KBM-7 (cell line): ENCODE measurements around the gene EBF3.
A peak's percentile ranks its signal among the peaks of the same experiment; 100 is the strongest.

Experiments used
- DNase-seq: peaks from one replicate; pipeline ENCODE4 v3.0.0-alpha.2; 2015
- in situ Hi-C: fragments of 300-500 bp; cut with MboI; formaldehyde crosslinking; loops from 2 replicates; pipeline ENCODE4 v1.14.3; 2020; ENCODE audit warnings: low sequenced_read_pairs, low pct_unique_long_range_greater_than_20kb, mixed read lengths

Gene EBF3

DNA sequence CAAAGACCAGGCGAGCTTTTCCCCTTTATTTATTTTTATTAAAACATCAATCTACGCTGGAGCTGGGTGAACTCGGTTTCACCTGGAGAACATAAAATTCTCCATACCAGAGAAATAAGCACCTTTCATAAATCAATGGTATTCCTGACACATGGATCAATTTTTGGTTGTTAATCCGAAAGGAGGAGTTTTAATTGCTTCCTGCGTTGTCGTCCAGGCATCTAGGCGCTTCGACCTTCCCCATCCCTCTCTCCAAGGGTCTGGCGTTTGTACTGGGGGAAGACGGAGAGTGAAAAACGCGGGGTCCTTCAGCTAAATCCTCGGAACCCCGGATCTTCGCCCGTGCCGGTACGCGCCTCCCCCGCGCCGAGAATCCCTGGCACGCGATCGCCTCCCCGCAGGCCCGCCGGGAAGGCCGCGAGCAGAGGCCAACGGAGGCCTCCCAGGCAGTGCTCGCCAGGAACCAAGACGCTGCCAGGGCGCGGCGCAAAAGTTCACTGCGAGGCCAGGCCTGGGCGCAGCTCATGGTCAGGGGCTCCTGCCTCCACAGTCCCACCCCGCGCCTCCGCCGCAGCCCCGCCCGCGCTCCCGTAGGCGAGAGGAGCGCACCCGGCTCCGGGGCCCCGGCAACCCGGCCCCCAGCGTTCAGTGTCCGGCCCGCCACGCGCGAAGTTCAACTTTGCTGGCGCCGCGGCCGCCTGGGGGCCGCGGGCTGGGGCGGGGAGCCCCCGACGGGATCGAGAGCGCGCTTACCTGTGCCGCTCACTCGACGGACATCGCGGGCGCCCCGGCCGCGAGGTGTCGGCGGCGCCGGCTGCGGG lies 8.3 kb upstream of the EBF3 start:
- DNase-seq, result no peak
- in situ Hi-C loops, result no loop called here

DNA sequence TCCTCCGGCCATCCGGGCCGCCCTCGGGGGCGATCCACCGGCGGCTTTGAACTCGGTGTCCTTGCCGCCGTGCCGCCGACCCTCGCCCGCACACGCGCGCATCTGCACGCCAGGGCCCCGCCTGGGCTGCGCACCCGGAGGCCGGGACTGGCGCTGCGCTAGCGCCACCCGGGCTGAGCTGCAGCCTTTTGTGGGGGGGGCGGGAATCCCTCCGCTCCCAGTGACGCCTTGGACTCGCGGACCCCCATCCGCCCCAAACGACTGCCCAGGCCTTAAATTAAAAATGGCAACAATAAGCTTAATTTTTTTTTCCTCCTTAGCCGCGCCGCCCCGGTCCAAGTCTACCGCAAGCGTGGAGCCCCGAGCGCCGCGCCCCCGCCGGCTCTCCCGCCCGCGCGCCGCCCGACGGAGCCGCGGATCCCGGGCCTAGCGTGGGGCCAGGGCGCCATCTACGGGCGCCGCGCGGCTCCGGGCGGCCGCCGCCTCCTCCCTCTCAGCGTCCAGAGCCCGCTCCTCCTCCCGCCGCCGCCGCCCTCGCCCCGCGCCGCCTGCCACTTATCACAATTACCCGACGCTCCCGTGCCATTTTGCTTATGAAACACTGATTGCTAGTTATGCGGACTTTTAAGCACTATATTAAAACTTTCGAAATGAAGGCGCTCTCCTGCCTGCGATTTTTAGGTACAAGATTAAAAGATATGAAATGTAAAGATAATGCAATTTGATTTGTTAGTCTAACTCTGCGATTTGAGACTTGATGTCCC lies 7.5 kb upstream of the EBF3 start:
- in situ Hi-C loops, result no loop called here
- peak; percentile 68 for DNase-seq

DNA sequence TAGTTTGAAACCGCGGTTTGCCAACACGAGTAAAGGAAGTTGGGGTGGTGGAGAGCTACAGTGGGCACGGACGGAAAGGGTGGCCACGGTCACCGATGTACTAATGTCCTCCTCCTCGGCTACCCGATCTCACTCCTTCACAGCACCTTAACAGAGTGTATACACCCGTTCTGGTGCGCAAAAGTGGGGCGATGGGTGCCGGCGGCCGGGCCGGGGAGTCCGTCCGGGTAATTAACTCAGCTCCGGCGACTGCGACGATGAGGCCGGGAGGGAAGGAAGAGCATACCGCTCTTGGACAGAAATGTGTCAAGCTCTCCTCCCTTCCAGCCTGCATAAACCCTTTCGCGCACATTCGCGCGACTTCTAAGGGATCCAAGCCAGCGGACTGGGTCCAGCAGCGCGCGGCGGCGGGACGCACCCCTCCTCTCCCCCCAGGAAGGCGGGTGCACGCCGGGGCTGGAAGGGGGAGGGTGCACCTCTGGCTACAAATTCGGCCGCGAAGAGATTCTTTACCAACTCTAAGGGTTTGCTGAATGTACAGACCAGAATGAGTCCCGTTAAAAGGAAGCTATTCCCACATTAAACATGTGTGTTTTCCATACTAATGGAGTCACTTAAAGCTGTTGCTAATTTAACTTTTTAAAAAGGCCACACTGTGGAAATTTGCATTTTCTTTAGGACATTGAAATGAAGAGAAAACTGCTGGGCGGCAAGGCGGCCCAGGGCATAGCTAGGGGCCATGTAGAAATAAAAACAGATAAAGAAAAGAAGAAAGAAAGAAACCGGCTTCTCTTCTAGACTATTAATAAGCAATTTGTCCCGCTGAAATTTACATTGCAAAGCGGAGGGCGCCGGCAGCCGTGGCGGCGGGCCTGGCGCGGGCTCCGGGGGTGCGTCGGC lies 6.6 kb upstream of the EBF3 start:
- in situ Hi-C loops, result no loop called here
- peak; percentile 14 for DNase-seq

- no peak for DNase-seq
- in situ Hi-C loops, result no loop called here
Observed at GRCh38 chr10:129969911-129970464, 5.9 kb upstream of the EBF3 start.

DNA sequence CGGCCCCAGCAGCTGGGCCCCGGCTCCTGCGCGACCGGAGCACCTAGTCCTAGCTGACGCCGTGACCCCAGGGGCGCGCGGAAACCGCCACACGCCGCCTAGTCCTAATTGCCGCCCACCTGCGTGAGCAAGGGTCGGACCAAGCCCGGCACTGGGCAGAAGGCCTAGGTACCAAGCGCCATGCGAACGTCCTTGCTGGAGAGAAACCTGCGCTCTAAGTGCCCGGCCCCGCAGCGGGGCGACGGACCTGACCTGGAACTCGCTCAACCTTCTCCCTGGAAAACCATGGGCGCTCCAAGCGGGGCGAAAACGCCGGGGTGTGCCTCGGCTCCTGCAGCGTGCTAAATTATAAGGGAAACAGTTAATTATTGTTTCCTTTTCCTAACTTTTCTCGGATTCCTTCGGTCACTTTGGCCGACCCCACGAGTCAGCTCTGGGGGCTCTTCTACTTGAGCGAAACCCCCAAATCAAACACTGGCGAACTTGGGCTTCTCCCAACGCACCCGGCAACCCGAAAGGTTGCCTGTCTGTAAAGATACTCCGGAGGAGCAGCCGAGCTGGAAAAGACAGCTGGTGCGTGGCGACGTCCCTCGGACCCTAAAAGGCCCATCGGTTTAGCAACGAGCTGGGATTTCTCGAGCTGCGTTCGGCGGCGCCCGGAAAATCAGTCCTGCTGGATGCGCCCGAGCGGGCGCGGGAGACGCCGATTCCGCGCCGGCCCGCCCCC lies 5.3 kb upstream of the EBF3 start:
- DNase-seq, result no peak
- in situ Hi-C loops, result no loop called here

DNA sequence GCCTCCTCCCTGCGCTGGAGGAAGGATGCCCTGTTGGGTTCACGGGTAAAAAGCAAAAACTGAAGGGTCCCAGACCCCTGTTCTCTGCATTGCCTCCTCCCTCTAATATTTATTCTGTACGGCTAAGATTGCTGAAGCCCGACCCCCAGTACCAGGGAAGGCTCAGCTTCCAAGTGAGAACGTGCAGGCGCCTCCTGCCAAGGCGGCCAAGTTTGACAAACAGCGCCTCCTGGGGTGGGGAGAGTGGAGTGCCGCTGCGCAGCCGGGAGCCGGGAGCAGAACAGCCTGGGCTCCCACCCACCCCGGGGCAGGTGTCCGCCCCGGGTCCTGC lies 4.7 kb upstream of the EBF3 start:
- in situ Hi-C loops, result no loop called here
- DNase-seq, result peak; percentile 61

DNA sequence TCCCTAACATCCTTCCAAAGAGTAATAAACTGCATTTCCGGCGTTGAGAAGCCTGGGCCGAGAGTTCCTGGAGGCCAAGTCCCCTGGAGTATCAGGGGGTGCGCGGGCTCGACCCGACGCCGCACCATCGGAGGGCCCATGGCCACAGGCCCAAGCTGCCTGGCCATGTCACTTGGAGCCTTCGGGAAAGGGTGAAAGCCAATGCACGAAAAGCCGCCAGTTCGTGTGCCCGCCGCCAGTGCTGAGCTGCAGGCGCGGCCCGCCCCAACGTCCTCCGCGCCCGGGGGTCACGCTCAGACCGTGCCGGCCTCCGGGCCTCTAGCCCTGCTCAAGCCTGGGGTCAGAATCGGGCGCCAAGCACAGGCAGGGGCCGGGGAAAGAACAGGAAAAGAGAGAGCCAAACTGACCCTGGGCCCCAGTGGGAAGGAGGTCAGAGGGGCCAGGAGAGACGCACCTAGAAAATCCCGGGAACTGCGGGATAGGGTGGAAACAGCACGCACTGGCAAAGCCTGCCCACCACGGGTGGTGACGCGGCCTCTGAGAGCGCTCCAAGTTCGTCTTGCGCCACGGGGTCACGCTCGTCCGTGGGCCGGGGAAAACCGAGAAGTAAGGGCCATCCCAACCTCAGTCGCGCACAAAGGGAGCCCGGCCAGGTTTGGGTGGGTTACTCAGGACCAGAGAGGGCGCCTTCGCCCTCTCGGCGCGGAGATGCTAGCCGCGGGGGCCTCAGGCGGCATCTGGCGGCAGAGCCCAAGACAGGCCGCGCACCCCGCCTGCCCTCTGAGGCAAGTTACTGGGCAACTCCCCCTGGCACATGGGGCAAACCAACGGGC lies 4.2 kb upstream of the EBF3 start:
- DNase-seq, result no peak
- in situ Hi-C loops, result no loop called here

DNA sequence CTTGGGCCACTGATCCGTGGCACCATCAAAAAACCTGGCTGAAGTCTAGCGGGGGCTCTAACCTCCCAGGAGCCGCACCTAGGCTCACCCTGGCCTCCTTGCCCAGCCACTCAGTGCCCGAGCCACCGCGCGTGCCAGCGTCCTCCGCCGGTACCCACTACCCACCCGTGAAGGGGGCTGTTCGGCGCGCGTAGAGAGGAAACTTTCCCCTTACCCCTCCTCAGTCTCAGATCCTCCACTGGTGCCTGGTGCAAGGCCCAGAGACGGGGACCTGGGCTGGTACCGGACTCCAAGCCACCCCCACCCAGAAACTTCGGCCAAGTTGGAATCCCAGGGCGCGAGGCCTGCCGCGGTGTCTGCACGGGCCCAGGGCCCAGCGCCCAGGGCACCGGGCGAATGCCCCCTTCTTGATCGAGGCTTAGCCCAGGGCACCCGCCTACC lies 3.5 kb upstream of the EBF3 start:
- DNase-seq, result no peak
- in situ Hi-C loops, result no loop called here

GRCh38 chr10:129966889-129967578 lies 3.0 kb upstream of the EBF3 start:
- no peak for DNase-seq
- in situ Hi-C loops, result no loop called here

DNA sequence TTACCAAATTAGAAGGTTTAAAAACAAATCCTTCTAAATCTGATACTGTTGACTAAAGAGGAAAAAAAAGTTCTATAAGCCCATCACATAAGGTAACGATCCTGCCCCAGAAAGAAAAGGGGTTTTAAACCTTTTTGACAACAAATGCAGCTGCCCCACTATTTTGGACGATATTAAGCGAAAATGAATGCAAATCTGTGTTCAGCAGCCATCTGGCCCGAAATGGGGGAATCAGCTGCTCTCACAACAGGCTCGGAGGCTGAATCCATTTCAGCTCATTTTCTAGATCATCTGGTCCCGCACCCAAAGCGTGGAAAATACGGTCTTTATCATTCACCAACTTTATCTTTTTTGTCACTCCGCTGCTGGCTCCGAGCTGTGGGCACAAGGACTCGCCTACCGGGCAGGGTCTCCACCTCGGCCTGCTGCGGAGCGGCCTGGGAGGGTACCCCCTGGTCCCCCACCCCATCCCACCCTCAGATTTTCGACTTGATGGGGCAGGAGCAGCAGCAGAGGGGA lies 2.4 kb upstream of the EBF3 start:
- DNase-seq, result no peak
- in situ Hi-C loops, result no loop called here

- DNase-seq, result no peak
- in situ Hi-C loops, result no loop called here
Observed at GRCh38 chr10:129965959-129966358, 1.9 kb upstream of the EBF3 start.

- in situ Hi-C loops, result no loop called here
Observed at GRCh38 chr10:129965425-129965808, 1.3 kb upstream of the EBF3 start.

GRCh38 chr10:129964611-129965424 lies 744 bp upstream of the EBF3 start:
- in situ Hi-C loops, result no loop called here
- peak; percentile 13 for DNase-seq

More at GRCh38 chr10:129965425-129965808, 1.3 kb upstream of the EBF3 start:
- DNase-seq, result no peak

- DNase-seq, result no peak
- in situ Hi-C loops, result no loop called here
Observed at GRCh38 chr10:129962872-129963640, 1.0 kb downstream of the EBF3 start.

DNA sequence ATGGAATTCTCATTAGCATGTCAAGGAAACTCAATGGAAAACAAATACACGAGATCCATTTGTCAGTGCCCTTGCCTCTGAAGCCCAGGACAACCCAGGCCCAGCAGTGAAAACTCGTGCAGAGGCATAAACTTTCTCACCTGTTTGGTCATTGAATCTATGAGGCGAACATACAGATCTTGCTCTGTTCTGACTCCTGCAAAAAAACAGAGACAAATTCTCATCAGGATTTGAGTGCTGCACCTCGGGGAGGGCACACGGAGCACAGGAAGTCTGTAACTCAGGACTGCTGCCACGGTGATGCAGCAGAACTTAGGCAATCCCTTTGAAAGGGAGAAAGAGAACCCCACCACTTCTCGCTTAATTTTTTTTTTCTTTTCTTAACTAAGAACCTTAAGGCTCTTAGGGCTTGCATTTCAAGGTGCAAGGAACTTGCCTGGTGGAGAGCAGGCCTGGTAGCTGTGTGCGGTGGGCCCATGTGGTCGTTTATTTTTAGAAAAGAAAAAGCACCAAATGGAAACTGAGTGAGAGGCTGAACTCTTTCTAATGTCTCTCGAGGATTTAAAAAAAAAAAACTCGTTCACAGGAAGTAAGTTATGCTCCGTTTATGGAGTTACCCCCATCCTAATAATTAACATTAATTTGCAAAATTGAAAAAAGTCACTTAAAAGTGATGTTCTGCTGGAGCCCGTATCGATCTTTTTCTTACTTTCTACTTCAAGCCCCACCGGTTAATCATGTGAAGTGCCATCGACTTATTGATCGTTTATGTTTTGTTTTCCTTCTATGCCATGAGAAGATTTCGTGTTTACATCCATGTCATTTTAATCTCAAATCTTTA lies 1.8 kb downstream of the EBF3 start:
- peak; percentile 14 for DNase-seq
- in situ Hi-C loops, result no loop called here
